Measurements from ENCODE around the gene HEATR5B. TPM values are rescaled to one million over a fixed set of nuclear protein-coding genes. Genes with fewer than 3 reads are reported as not detected.

Gene HEATR5B
- total and polyA plus RNA-seq, 2 of the 8 experiments (the other 6 are each of a cell fraction or from before 2014, with no cell fraction given): 7.0 to 12.6 TPM

- Histone ChIP-seq H4K8ac (ENCODE audit: extremely low read depth, insufficient read depth, low read length) (no peak overlapping the region), H3K27ac (ENCODE audit: low read depth, low read length) (no peak overlapping the region), H4K20me1 (replicated peaks in 1 of 2; ENCODE audit: control insufficient read depth in 1 of 2, insufficient read depth in 2 of 2, low read length in 2 of 2) (no peaks in the 10 kb centered on the region), H3K14ac (ENCODE audit: insufficient read length) (no peak overlapping the region), H2BK120ac (replicated peaks; ENCODE audit: low read depth, low read length) (no peak overlapping the region), H3K9me3 (ENCODE audit: insufficient read depth in 2 of 2, low read depth in 1 of 2, low read length in 1 of 2) (no peaks in the 10 kb centered on the region), H3K36me3 (ENCODE audit: control insufficient read depth in 2 of 4, insufficient read depth in 4 of 4, low read length in 3 of 4) (peaks cover 0 to 6% (median 2%) of the 10 kb centered on the region in 4 experiments; a peak in 3 of 8 replicates), H3K4me2 (ENCODE audit: insufficient read depth in 1 of 2, low read depth in 2 of 2, low read length in 2 of 2) (no peak overlapping the region), H3K4ac (replicated peaks; ENCODE audit: insufficient read length, low read depth, low read length) (no peak overlapping the region), H3K56ac (replicated peaks; ENCODE audit: insufficient read length, low read depth, low read length) (no peak overlapping the region), H2BK20ac (ENCODE audit: low read length) (no peak overlapping the region), H3K4me3 (ENCODE audit: extremely low read depth in 1 of 4, insufficient read depth in 2 of 4, low read depth in 3 of 4, low read length in 4 of 4) (no peak overlapping the region), H2AK5ac (ENCODE audit: low read depth, low read length) (no peak overlapping the region), H3K4me1 (replicated peaks in 1 of 4; ENCODE audit: control insufficient read depth in 3 of 4, insufficient read depth in 4 of 4, low read length in 3 of 4) (no peaks in the 10 kb centered on the region), H3K23ac (ENCODE audit: insufficient read length) (no peak overlapping the region), H3K79me1 (ENCODE audit: low read depth, low read length) (no peaks in the 10 kb centered on the region), H2BK15ac (ENCODE audit: low read length) (no peak overlapping the region), H3K23me2 (ENCODE audit: low read depth, low read length) (no peaks in the 10 kb centered on the region), H3K79me2 (ENCODE audit: control insufficient read depth in 1 of 2, insufficient read depth in 2 of 2, low read length in 2 of 2) (no peaks in the 10 kb centered on the region), H4K91ac (replicated peaks; ENCODE audit: insufficient read length, low read length) (no peak overlapping the region), H2BK5ac (ENCODE audit: low read depth, low read length) (no peak overlapping the region), H2AFZ (ENCODE audit: low read length) (no peak overlapping the region), H3K18ac (ENCODE audit: extremely low read depth, low read length) (no peak overlapping the region), H4K5ac (ENCODE audit: insufficient read length, low read depth, low read length) (no peak overlapping the region), H3K9ac (replicated peaks in 1 of 4; ENCODE audit: extremely low read depth in 1 of 4, low read depth in 3 of 4, low read length in 3 of 4) (no peak overlapping the region), H3K27me3 (replicated peaks in 1 of 4; ENCODE audit: control insufficient read depth in 3 of 4, extremely low read depth in 1 of 4, insufficient read depth in 3 of 4, low read length in 3 of 4) (no peaks in the 10 kb centered on the region), H2BK12ac (ENCODE audit: low read depth, low read length) (no peak overlapping the region)
- WGBS, 2 experiments (ENCODE audit: extremely low coverage in 1 of 2, insufficient coverage in 1 of 2, insufficient read length in 1 of 2, insufficient replicate concordance in 2 of 2, low coverage in 1 of 2, low lambda C conversion rate in 2 of 2, missing lambda C conversion rate in 1 of 2): 95% methylated on average over 8 of the region's 8 CpGs; no CpG with 5 or more reads in 1 of the 2 experiments
- DNase-seq (ENCODE audit: low read depth in 1 of 2, low spot score in 2 of 2): no peak
- TF ChIP-seq RBBP5 (IDR thresholded peaks at IDR 0.05; ENCODE audit: borderline replicate concordance, low read depth, low read length) (no peak), YY1 (IDR thresholded peaks at IDR 0.05; ENCODE audit: low read depth, low read length) (no peak), SP4 (IDR thresholded peaks at IDR 0.05; ENCODE audit: low read length) (no peak), ZNF274 (IDR thresholded peaks at IDR 0.05; ENCODE audit: borderline replicate concordance, extremely low read depth, low read length) (no peak), NANOG (IDR thresholded peaks at IDR 0.05; ENCODE audit: insufficient read depth, low read depth, low read length, poor library complexity, severe bottlenecking) (no peak), HDAC6 (IDR thresholded peaks at IDR 0.05; ENCODE audit: low read depth, low read length) (no peak), SUZ12 (IDR thresholded peaks at IDR 0.05; ENCODE audit: low read length) (no peak), TAF7 (optimal IDR thresholded peaks at IDR 0.05; ENCODE audit: borderline replicate concordance, low read depth, low read length) (no peak), CBX8 (IDR thresholded peaks at IDR 0.05; ENCODE audit: borderline replicate concordance, low read depth, low read length) (no peak), MAFK (IDR thresholded peaks at IDR 0.05; ENCODE audit: low read depth, low read length) (no peak), PHF8 (conservative IDR thresholded peaks at IDR 0.05; ENCODE audit: low read depth, low read length) (no peak), JUND (IDR thresholded peaks at IDR 0.05; ENCODE audit: low read length) (no peak)
- CTCF ChIA-PET (ENCODE audit: partially characterized antibody): no interaction called here
- FAIRE-seq: no peak
- POLR2A ChIA-PET (ENCODE audit: partially characterized antibody): no interaction called here
Measured at GRCh38 chr2:37029758-37030157, 54.4 kb downstream of the HEATR5B start.

All from H1 (cell line).